Esophagus squamous epithelium (tissue), 5 donors: ENCODE results near the gene SLC6A19. TPM values are rescaled to one million over a fixed set of nuclear protein-coding genes. Genes with fewer than 3 reads are reported as not detected.

ENCODE experiments used
- DNase-seq: peaks from one replicate; lab custom pipeline; 2025; lab: John Stamatoyannopoulos, UW
- H3K27ac ChIP-seq, 4 donors: fragments of 200-600 bp; sonication (generic); one replicate each; pipeline ENCODE4 v1.5.1; 2016 to 2019; ENCODE audit warnings: mild to moderate bottlenecking in 1 of 4
- H3K27me3 ChIP-seq, 4 donors: fragments of 200-600 bp; sonication (generic); 1 replicate in 3 of 4; 2 replicates in 1 of 4; pipeline versions ENCODE4 v1.5.1 to v1.6.0; 2017 to 2021; ENCODE audit warnings: antibody characterized with exemption in 1 of 4
- H3K36me3 ChIP-seq, 3 donors: fragments of 200-600 bp; sonication (generic); one replicate each; pipeline ENCODE4 v1.5.1; 2016 to 2019
- H3K4me1 ChIP-seq, 3 donors: fragments of 200-600 bp; sonication (generic); one replicate each; pipeline ENCODE4 v1.5.1; 2017 to 2019
- H3K4me3 ChIP-seq, 4 donors: fragments of 200-600 bp; sonication (generic); 1 replicate in 3 of 4; 2 replicates in 1 of 4; pipeline ENCODE4 v1.5.1; 2016 to 2019; ENCODE audit warnings: mild to moderate bottlenecking in 2 of 4, moderate library complexity in 1 of 4
- H3K9me3 ChIP-seq, 3 donors: fragments of 200-600 bp; sonication (generic); one replicate each; pipeline ENCODE4 v1.5.1; 2016 to 2019
- CTCF ChIP-seq, 6 experiments: fragments of 450-650 bp in 4 of 6; fragments of 200-600 bp in 2 of 6; sonication (generic) in 2 of 6; IDR thresholded peaks; one replicate each; pipeline ENCODE4 v1.5.1; 2016 to 2019; ENCODE audit warnings: antibody characterized with exemption in 6 of 6, mild to moderate bottlenecking in 4 of 6, moderate library complexity in 4 of 6
- POLR2A ChIP-seq, 4 donors: fragments of 450-650 bp; IDR thresholded peaks; one replicate each; pipeline ENCODE4 v1.6.1; 2017; ENCODE audit warnings: antibody characterized with exemption in 4 of 4, mild to moderate bottlenecking in 4 of 4, moderate library complexity in 3 of 4
- WGBS, 2 donors: methylation state at CpG; one replicate each; pipeline ENCODE4 v1.1.5; 2018; 5-methylcytosine and 5-hydroxymethylcytosine counted together
- intact Hi-C: fragments of 100-400 bp; cut with DNase I; formaldehyde crosslinking; loops from one replicate; pipeline ENCODE4 v1.15.0; 2022
- total RNA-seq, 4 donors: library from RNA; depleted of rRNA; stranded (reverse); fragments of >200 nt; gene quantifications; one replicate each; pipeline ENCODE4 v1.1.0, GENCODE V29; 2016
- donor health status: DM: yes; HTN: yes; CAD: no.

The SLC6A19 gene
- total RNA-seq, 4 donors from 2014 or later: not detected

DNA sequence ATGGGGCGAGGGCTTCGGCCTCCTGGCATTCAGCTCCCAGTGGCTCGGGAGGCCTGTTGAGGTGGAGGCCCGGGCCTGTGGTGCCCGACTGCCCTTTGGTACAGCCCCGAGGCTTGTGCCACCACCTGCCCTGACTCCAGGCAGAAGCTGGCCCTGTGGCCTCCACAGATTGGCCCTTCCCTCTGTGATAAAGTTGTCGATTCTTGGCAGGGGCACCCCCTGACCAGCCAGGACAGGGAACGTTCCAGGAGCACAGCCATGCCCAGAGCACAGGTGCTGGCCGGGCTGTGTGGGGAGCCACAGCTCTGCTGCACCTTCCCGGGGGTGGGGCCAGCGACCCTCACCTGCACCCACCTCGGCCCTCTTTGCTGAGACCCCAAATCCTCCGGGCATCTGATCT lies 56.4 kb downstream of the SLC6A19 start:
- intact Hi-C loops: no loop called here
- Histone ChIP-seq H3K27me3 (peaks cover 0 to under 1% (median 0%) of the 10 kb centered on the region in 4 donors), H3K9me3 (peaks cover 0 to 17% (median 5%) of the 10 kb centered on the region in 3 donors), H3K4me1 (no peaks in the 10 kb centered on the region), H3K27ac (no peak overlapping the region), H3K36me3 (no peaks in the 10 kb centered on the region), H3K4me3 (no peak overlapping the region)
- DNase-seq: no peak
- TF ChIP-seq POLR2A (IDR thresholded peaks at IDR 0.05) (no peak), CTCF (IDR thresholded peaks at IDR 0.05) (no peak)
- WGBS, 2 donors: 72 to 80% methylated on average over 2 to 4 of the region's 13 CpGs

DNA sequence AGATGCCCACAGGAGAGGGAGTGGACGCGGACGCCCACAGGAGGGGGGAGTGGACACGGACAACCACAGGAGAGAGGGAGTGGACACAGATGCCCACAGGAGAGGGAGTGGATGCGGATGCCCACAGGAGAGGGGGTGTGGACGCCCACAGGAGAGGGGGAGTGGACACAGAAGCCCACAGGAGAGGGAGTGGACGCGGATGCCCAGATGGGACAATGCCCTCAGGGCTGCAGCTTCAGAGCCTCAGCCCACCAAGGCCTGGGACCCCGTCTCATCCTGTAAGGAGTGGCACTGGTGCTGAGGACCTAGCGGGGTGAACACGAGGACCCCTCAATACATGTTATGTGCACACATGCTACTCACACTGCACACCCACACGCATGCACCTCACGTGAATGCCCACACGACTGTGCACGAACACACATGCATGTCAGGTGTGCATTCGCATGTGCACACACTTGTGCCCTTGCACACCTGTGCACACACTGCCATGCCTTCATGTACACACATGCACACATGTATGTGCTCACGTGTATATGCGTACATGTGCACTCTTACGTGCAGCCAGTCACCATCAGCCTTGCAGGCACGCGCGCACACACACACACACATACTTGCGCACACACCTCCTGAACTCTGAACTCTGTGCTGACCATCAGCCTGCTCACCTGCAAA lies 58.5 kb downstream of the SLC6A19 start:
- Histone ChIP-seq H3K27me3 (no peaks in the 10 kb centered on the region), H3K9me3 (peaks cover 0 to 22% (median 8%) of the 10 kb centered on the region in 3 donors), H3K4me3 (no peak overlapping the region), H3K27ac (no peak overlapping the region), H3K36me3 (no peaks in the 10 kb centered on the region), H3K4me1 (no peaks in the 10 kb centered on the region)
- 92 to 95% methylated on average over 18 to 22 of the region's 23 CpGs for WGBS, 2 donors
- TF ChIP-seq POLR2A (IDR thresholded peaks at IDR 0.05) (no peak), CTCF (IDR thresholded peaks at IDR 0.05) (no peak)
- no peak for DNase-seq
- intact Hi-C loops: no loop called here

DNA sequence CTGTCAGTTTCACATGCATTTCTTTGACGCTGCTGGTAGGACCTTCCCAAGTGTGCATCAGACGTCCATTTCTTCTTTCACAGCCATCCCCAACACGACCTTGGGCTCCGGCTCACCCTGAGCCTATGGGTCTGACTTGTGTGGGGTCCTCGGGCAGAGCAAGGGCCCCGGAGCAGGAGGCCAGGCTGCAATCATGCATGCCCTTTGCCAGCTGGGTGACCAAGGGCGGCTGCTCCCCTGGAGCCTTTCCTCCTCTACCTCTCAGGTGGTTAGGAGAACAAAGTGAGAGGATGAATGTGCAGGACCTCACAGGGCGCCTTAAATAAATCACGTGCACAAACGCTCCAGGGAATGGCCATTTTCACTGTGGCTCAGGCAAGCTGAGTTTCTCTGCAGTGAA lies 60.2 kb downstream of the SLC6A19 start:
- Histone ChIP-seq H3K4me3 (no peak overlapping the region), H3K9me3 (peaks cover 0 to 22% (median 8%) of the 10 kb centered on the region in 3 donors), H3K36me3 (no peaks in the 10 kb centered on the region), H3K27me3 (peaks cover 0 to 5% (median 0%) of the 10 kb centered on the region in 4 donors), H3K4me1 (no peaks in the 10 kb centered on the region), H3K27ac (no peak overlapping the region)
- TF ChIP-seq POLR2A (IDR thresholded peaks at IDR 0.05) (no peak), CTCF (IDR thresholded peaks at IDR 0.05) (no peak)
- no peak for DNase-seq
- intact Hi-C loops: no loop called here
- 72 to 90% methylated on average over 4 to 6 of the region's 10 CpGs for WGBS, 2 donors

GRCh38 chr5:1262381-1262780 lies 61.0 kb downstream of the SLC6A19 start:
- Histone ChIP-seq H3K27ac (no peak overlapping the region), H3K27me3 (peaks cover 0 to 5% (median 0%) of the 10 kb centered on the region in 4 donors), H3K9me3 (peaks cover 0 to 22% (median 8%) of the 10 kb centered on the region in 3 donors), H3K36me3 (no peaks in the 10 kb centered on the region), H3K4me3 (no peak overlapping the region), H3K4me1 (no peaks in the 10 kb centered on the region)
- TF ChIP-seq POLR2A (IDR thresholded peaks at IDR 0.05): no peak
- DNase-seq: no peak
- 85 to 86% methylated on average over 1 of the region's 1 CpG for WGBS, 2 donors
- intact Hi-C loops: no loop called here

DNA sequence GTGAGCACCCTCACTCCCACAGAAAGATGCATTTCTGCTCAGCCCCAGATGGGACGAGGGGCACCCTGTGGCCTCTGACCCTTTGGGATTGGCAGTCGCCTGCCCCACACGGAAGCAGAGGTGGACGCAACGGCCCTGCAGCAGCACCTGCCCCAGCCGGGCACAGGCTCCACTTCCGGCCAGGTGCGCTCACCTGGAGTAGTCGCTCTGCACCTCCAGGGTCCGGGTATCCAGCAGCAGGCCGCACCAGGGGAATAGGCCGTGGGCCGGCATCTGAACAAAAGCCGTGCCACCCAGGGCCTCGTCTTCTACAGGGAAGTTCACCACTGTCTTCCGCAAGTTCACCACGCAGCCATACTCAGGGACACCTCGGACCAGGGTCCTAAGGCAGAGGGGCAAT lies 62.8 kb downstream of the SLC6A19 start:
- H3K27me3 ChIP-seq: peaks cover 0 to 5% (median 0%) of the 10 kb centered on the region in 4 donors
- TF ChIP-seq CTCF (IDR thresholded peaks at IDR 0.05): no peak
- TF ChIP-seq POLR2A (IDR thresholded peaks at IDR 0.05): no peak
- intact Hi-C loops: no loop called here
- H3K36me3 ChIP-seq: no peaks in the 10 kb centered on the region
- H3K4me1 ChIP-seq: no peaks in the 10 kb centered on the region
- H3K4me3 ChIP-seq: no peak overlapping the region
- DNase-seq: no peak
- WGBS, 2 donors: 80% methylated on average over 1 of the region's 18 CpGs; no CpG with 5 or more reads in 1 of the 2 donors
- H3K9me3 ChIP-seq: peaks cover 0 to 22% (median 8%) of the 10 kb centered on the region in 3 donors
- no peak overlapping the region for H3K27ac ChIP-seq
